ENCODE measurements around the gene HSD11B1L. TPM values are rescaled to one million over a fixed set of nuclear protein-coding genes. Genes with fewer than 3 reads are reported as not detected.
A peak's percentile ranks its signal among the peaks of the same experiment; 100 is the strongest.

The HSD11B1L gene
- polyA plus RNA-seq, 1 donor from 2014 or later, result 2.1 TPM

GRCh38 chr19:5652261-5652660 is 28.6 kb upstream of the HSD11B1L start:
- H3K4me1 Mint-ChIP-seq, result peaks cover 0 to 4% (median 2%) of the 10 kb centered on the region in 3 donors

GRCh38 chr19:5654931-5655330 is 25.9 kb upstream of the HSD11B1L start:
- Mint-ChIP-seq H3K4me1 (peaks cover 0 to 4% (median 0%) of the 10 kb centered on the region in 3 donors), H3K27ac (no peak overlapping the region), H3K27me3 (no peaks in the 10 kb centered on the region), H3K9me3 (no peaks in the 10 kb centered on the region), H3K36me3 (peaks cover 7% of the 10 kb centered on the region), H3K4me3 (no peak overlapping the region)

More at GRCh38 chr19:5652261-5652660, 28.6 kb upstream of the HSD11B1L start:
- Mint-ChIP-seq H3K27me3 (no peaks in the 10 kb centered on the region), H3K4me3 (no peak overlapping the region), H3K36me3 (peaks cover 9% of the 10 kb centered on the region), H3K9me3 (no peaks in the 10 kb centered on the region), H3K27ac (no peak overlapping the region)

GRCh38 chr19:5655412-5655811 is 25.4 kb upstream of the HSD11B1L start:
- Mint-ChIP-seq H3K4me3 (no peak overlapping the region), H3K9me3 (no peaks in the 10 kb centered on the region), H3K27ac (no peak overlapping the region), H3K4me1 (peaks cover 0 to 4% (median 0%) of the 10 kb centered on the region in 3 donors), H3K36me3 (peaks cover 7% of the 10 kb centered on the region), H3K27me3 (no peaks in the 10 kb centered on the region)

GRCh38 chr19:5661483-5661882 is 19.3 kb upstream of the HSD11B1L start:
- Mint-ChIP-seq H3K36me3 (peaks cover 5% of the 10 kb centered on the region), H3K4me1 (peaks cover 0 to 4% (median 0%) of the 10 kb centered on the region in 3 donors), H3K27ac (peak overlapping the region in 2 of 3 donors; percentile 31 to 45), H3K4me3 (no peak overlapping the region), H3K27me3 (no peaks in the 10 kb centered on the region), H3K9me3 (no peaks in the 10 kb centered on the region)

- Mint-ChIP-seq H3K9me3 (no peaks in the 10 kb centered on the region), H3K4me1 (peaks cover 0 to 3% (median 0%) of the 10 kb centered on the region in 3 donors), H3K27ac (no peak overlapping the region), H3K4me3 (no peak overlapping the region), H3K36me3 (no peaks in the 10 kb centered on the region), H3K27me3 (no peaks in the 10 kb centered on the region)
Observed at GRCh38 chr19:5663904-5664303, 16.9 kb upstream of the HSD11B1L start.

GRCh38 chr19:5664515-5664914 is 16.3 kb upstream of the HSD11B1L start:
- H3K4me1 Mint-ChIP-seq, result peaks cover 0 to 3% (median 0%) of the 10 kb centered on the region in 3 donors
- H3K27me3 Mint-ChIP-seq, result no peaks in the 10 kb centered on the region
- no peak overlapping the region for H3K27ac Mint-ChIP-seq
- H3K36me3 Mint-ChIP-seq, result no peaks in the 10 kb centered on the region
- no peak overlapping the region for H3K4me3 Mint-ChIP-seq
- H3K9me3 Mint-ChIP-seq, result no peaks in the 10 kb centered on the region

GRCh38 chr19:5665781-5666513 is 14.9 kb upstream of the HSD11B1L start:
- no peaks in the 10 kb centered on the region for H3K27me3 Mint-ChIP-seq
- peak overlapping the region in 1 of 4 donors; percentile 29 for H3K4me3 Mint-ChIP-seq
- peak overlapping the region in 1 of 3 donors; percentile 23 for H3K27ac Mint-ChIP-seq
- peaks cover 0 to 3% (median 0%) of the 10 kb centered on the region in 3 donors for H3K4me1 Mint-ChIP-seq
- H3K9me3 Mint-ChIP-seq, result no peaks in the 10 kb centered on the region
- no peaks in the 10 kb centered on the region for H3K36me3 Mint-ChIP-seq

GRCh38 chr19:5666921-5667610 is 13.8 kb upstream of the HSD11B1L start:
- peak overlapping the region in 1 of 4 donors; percentile 9 for H3K4me3 Mint-ChIP-seq
- H3K36me3 Mint-ChIP-seq, result no peaks in the 10 kb centered on the region
- H3K27ac Mint-ChIP-seq, result peak overlapping the region in 1 of 3 donors; percentile 45
- H3K27me3 Mint-ChIP-seq, result no peaks in the 10 kb centered on the region
- no peaks in the 10 kb centered on the region for H3K9me3 Mint-ChIP-seq
- peaks cover 0 to 3% (median 0%) of the 10 kb centered on the region in 3 donors for H3K4me1 Mint-ChIP-seq

GRCh38 chr19:5667751-5668271 is 13.0 kb upstream of the HSD11B1L start:
- H3K4me3 Mint-ChIP-seq, result no peak overlapping the region
- H3K9me3 Mint-ChIP-seq, result no peaks in the 10 kb centered on the region
- no peaks in the 10 kb centered on the region for H3K27me3 Mint-ChIP-seq
- H3K27ac Mint-ChIP-seq, result peak overlapping the region in 2 of 3 donors; percentile 1 to 45
- no peaks in the 10 kb centered on the region for H3K36me3 Mint-ChIP-seq
- peaks cover 0 to 3% (median 0%) of the 10 kb centered on the region in 3 donors for H3K4me1 Mint-ChIP-seq

- no peaks in the 10 kb centered on the region for H3K27me3 Mint-ChIP-seq
- H3K9me3 Mint-ChIP-seq, result no peaks in the 10 kb centered on the region
- H3K27ac Mint-ChIP-seq, result peak overlapping the region in 1 of 3 donors; percentile 82
- no peak overlapping the region for H3K4me3 Mint-ChIP-seq
- H3K4me1 Mint-ChIP-seq, result peaks cover 0 to 3% (median 0%) of the 10 kb centered on the region in 3 donors
- no peaks in the 10 kb centered on the region for H3K36me3 Mint-ChIP-seq
Observed at GRCh38 chr19:5669212-5669611, 11.6 kb upstream of the HSD11B1L start.

- H3K36me3 Mint-ChIP-seq, result no peaks in the 10 kb centered on the region
- H3K27me3 Mint-ChIP-seq, result no peaks in the 10 kb centered on the region
- H3K9me3 Mint-ChIP-seq, result no peaks in the 10 kb centered on the region
- H3K4me1 Mint-ChIP-seq, result no peaks in the 10 kb centered on the region
- H3K4me3 Mint-ChIP-seq, result no peak overlapping the region
- peak overlapping the region in 1 of 3 donors; percentile 79 for H3K27ac Mint-ChIP-seq
Observed at GRCh38 chr19:5671600-5671999, 9.2 kb upstream of the HSD11B1L start.

GRCh38 chr19:5672708-5673459 is 7.9 kb upstream of the HSD11B1L start:
- no peak overlapping the region for H3K4me3 Mint-ChIP-seq
- peak overlapping the region in 1 of 3 donors; percentile 53 for H3K27ac Mint-ChIP-seq
- H3K4me1 Mint-ChIP-seq, result no peaks in the 10 kb centered on the region
- H3K9me3 Mint-ChIP-seq, result no peaks in the 10 kb centered on the region
- H3K27me3 Mint-ChIP-seq, result no peaks in the 10 kb centered on the region
- H3K36me3 Mint-ChIP-seq, result no peaks in the 10 kb centered on the region

- Mint-ChIP-seq H3K4me1 (no peaks in the 10 kb centered on the region), H3K27ac (no peak overlapping the region), H3K36me3 (no peaks in the 10 kb centered on the region), H3K4me3 (no peak overlapping the region), H3K27me3 (no peaks in the 10 kb centered on the region), H3K9me3 (no peaks in the 10 kb centered on the region)
Observed at GRCh38 chr19:5673752-5674151, 7.1 kb upstream of the HSD11B1L start.

- H3K4me3 Mint-ChIP-seq, result peak overlapping the region in 1 of 4 donors; percentile 21
- H3K27me3 Mint-ChIP-seq, result no peaks in the 10 kb centered on the region
- H3K27ac Mint-ChIP-seq, result no peak overlapping the region
- no peaks in the 10 kb centered on the region for H3K36me3 Mint-ChIP-seq
- H3K4me1 Mint-ChIP-seq, result peaks cover 0 to 4% (median 2%) of the 10 kb centered on the region in 3 donors
- H3K9me3 Mint-ChIP-seq, result no peaks in the 10 kb centered on the region
Observed at GRCh38 chr19:5674714-5675113, 6.1 kb upstream of the HSD11B1L start.
